WI38 (cell line): ENCODE data around the gene HSPG2.
"Not testable (repeated sequence)": the region's sequence is repeated elsewhere in the genome, so short reads cannot be mapped to it uniquely, and the experiment has no call there.

ENCODE experiments used
- H3K4me3 ChIP-seq: 2 replicates; pipeline ENCODE4 v1.5.1; 2011; ENCODE audit warnings: low read depth, mild to moderate bottlenecking, control low read depth, low read length
- CTCF ChIP-seq: IDR thresholded peaks from 2 replicates; pipeline ENCODE4 v1.5.1; 2012; ENCODE audit warnings: low read depth, mild to moderate bottlenecking, control low read depth, low read length

Gene HSPG2

GRCh38 chr1:21955058-21955457 is 17.9 kb upstream of the HSPG2 start:
- TF ChIP-seq CTCF, result no peak
- no peak overlapping the region for H3K4me3 ChIP-seq

DNA sequence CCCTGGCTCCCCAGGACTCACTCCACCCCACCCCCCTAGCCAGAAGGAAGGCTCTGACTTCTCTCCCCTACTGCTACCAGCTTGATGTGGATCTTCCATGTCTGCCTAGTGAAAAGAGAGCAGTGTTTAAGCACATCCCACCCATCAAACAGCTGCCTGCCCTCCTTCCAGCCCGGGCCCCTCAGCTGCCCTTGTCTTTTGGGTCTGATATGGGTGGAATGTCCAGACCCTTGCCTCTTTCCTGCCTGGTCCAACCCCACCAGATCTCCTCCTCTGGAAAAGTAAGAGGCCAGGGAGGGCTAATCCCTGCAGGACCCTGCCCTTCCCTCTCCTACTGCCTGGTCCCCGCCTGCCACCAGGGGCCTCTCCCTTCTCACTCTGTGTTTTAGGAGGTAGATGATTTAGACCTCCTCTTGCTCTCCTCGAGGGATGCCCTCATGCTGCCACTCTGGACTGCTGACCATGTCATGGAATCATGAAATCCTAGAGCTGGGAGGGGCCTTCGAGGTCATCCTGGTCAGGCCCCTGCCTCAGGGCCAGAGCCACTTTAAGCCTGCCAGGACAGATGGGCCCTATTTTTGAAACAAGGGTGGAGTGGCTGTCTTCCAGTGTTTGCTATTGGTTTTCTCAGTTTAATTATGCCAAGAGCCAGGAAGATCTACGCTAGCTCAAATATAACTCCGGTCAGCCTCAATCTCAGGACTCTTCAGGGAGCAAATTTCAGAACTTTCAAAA is 15.8 kb upstream of the HSPG2 start:
- H3K4me3 ChIP-seq, result no peak overlapping the region
- no peak for TF ChIP-seq CTCF

DNA sequence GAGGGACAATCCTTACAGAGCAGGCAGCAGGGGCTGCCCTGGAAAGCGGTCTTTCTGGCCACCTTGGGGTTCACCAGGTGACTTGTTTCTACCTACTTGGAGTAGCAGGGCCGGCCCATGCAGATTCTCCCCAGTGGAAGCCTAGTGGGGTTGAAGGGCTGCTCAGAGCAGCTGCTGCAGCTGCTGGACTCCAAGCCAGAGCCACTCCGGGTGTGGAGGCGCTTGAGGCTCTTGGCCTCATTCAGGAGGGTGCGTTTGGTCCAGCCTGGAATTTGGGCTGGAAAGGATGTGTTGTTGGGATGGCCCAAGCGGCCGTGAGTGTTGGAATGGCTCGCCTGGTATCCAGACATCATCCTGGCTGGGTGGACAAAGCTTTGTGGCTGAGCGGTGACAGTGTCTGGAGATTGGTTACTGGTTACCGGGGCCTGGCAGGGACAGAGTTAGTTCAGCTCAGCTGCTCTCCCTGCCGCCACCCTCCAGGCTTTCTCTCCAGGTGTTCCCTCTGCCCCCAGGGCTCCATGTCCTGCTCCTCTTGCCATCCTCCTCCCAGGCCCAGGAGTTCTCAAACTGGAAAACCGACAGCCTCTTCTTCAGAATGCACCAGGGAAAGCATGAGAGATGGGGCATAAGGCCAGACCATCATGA is 14.2 kb upstream of the HSPG2 start:
- TF ChIP-seq CTCF, result no peak
- no peak overlapping the region for H3K4me3 ChIP-seq

DNA sequence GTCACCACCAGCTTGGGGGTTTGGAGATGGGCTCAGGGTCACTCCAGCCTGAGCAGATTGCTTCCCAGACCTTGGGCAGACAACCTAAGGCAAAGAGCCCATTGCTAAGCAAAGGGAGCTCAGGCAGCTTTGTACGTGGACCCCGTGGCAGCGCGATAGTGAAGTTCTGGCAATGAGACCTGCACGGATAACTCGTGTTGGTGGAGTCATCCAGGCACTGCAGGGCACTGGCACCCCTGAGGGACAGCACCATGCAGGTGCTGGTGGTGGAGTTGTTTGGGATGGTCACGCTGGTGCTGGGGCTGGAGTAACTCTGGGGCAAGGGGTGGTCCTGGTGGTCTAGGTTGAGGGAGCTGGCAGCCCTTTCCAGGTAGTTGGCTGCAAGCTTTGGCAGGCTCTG is 13.6 kb upstream of the HSPG2 start:
- no peak for TF ChIP-seq CTCF
- no peak overlapping the region for H3K4me3 ChIP-seq

- TF ChIP-seq CTCF, result no peak
- H3K4me3 ChIP-seq, result no peak overlapping the region
These were observed 9.9 kb upstream of the HSPG2 start for GRCh38 chr1:21946836-21947587.

- no peak for TF ChIP-seq CTCF
These were observed 7.6 kb upstream of the HSPG2 start for GRCh38 chr1:21944733-21945073.

DNA sequence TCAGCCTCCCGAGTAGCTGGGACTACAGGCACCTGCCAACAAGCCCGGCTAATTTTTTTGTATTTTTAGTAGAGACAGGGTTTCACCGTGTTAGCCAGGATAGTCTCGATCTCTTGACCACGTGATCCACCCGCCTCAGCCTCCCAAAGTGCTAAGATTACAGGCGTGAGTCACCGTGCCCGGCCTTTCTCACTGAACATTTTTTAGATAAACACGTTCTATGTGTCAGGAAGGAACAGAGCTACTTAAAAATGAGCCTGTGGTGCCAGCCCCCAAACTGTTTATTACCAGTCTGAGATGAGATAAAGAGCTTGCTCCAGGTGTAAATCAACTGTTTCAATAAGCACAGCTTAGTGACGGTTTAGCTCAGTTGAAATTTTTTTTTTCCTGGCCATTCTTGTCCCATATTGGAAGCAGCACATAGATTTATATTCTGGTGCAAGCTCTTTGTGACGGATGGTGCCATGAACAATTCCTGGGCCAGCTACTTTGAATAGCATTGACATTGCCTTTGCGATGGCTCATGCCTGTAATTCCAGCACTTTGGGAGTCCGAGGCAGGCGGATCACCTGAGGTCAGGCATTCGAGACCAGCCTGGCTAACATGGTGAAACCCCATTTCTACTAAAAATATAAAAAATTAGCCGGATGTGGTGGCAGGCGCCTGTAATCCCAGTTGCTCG is 6.0 kb upstream of the HSPG2 start:
- H3K4me3 ChIP-seq, result not testable (repeated sequence)

More at GRCh38 chr1:21944733-21945073, 7.6 kb upstream of the HSPG2 start:
- no peak overlapping the region for H3K4me3 ChIP-seq
